IPS-20b (cell line): Measurements from ENCODE around the gene CHKA.

Experiments
- H3K27ac ChIP-seq: one replicate; pipeline ENCODE4 v1.5.1; 2013; ENCODE audit warnings: low read length
- H3K27me3 ChIP-seq: 2 replicates; pipeline ENCODE4 v1.6.1; 2013; ENCODE audit warnings: mild to moderate bottlenecking, low read length, inconsistent platforms; ENCODE audit not compliant: insufficient read depth
- H3K36me3 ChIP-seq: 2 replicates; pipeline ENCODE4 v1.6.1; 2013; ENCODE audit warnings: low read depth, mild to moderate bottlenecking, inconsistent platforms, low read length, moderate library complexity; ENCODE audit not compliant: insufficient read depth
- H3K4me1 ChIP-seq: 2 replicates; pipeline ENCODE4 v1.6.1; 2013; ENCODE audit warnings: mild to moderate bottlenecking, control low read depth, inconsistent platforms, low read length, moderate library complexity; ENCODE audit not compliant: insufficient read depth
- H3K4me3 ChIP-seq: 2 replicates; pipeline ENCODE4 v1.5.1; 2013; ENCODE audit warnings: mild to moderate bottlenecking, low read length, inconsistent platforms
- H3K9ac ChIP-seq: 2 replicates; pipeline ENCODE4 v1.6.1; 2013; ENCODE audit warnings: low read depth, mild to moderate bottlenecking, inconsistent platforms, low read length, moderate library complexity
- H3K9me3 ChIP-seq: 2 replicates; pipeline ENCODE4 v1.6.1; 2013; ENCODE audit warnings: mild to moderate bottlenecking, low read depth, low read length, inconsistent platforms; ENCODE audit not compliant: insufficient read depth

Gene CHKA

GRCh38 chr11:68031144-68031464 is 90.1 kb downstream of the CHKA start:
- peak overlapping the region; percentile 84 for H3K27ac ChIP-seq
- H3K4me1 ChIP-seq, result no peaks in the 10 kb centered on the region
- no peaks in the 10 kb centered on the region for H3K27me3 ChIP-seq
- H3K36me3 ChIP-seq, result peaks cover 30% of the 10 kb centered on the region
- peak overlapping the region; percentile 84 for H3K4me3 ChIP-seq
- peak overlapping the region; percentile 90 for H3K9ac ChIP-seq
- no peaks in the 10 kb centered on the region for H3K9me3 ChIP-seq

GRCh38 chr11:68030318-68031143 is 90.7 kb downstream of the CHKA start, which contains the start of gene NDUFS8:
Gene NDUFS8, plus strand, starts transcription at chr11:68030681. Its CDS starts 1,471 bp downstream, at chr11:68032152.
- peak within 1 kb of the TSS; percentile 90 for H3K9ac ChIP-seq
- no peaks in the 10 kb centered on the region for H3K9me3 ChIP-seq
- no peaks in the 10 kb centered on the region for H3K4me1 ChIP-seq
- H3K4me3 ChIP-seq, result peak within 1 kb of the TSS; percentile 84
- peaks cover 30% of the 10 kb centered on the region for H3K36me3 ChIP-seq
- peak within 1 kb of the TSS; percentile 84 for H3K27ac ChIP-seq
- H3K27me3 ChIP-seq, result no peaks in the 10 kb centered on the region

- peaks cover 16% of the 10 kb centered on the region for H3K36me3 ChIP-seq
- H3K9me3 ChIP-seq, result no peaks in the 10 kb centered on the region
- H3K27me3 ChIP-seq, result no peaks in the 10 kb centered on the region
- peak overlapping the region; percentile 84; the same call in 1 of the 2 replicates for H3K4me3 ChIP-seq
- H3K27ac ChIP-seq, result no peak overlapping the region
- H3K9ac ChIP-seq, result peak overlapping the region; percentile 3; the same call in 1 of the 2 replicates
- H3K4me1 ChIP-seq, result no peaks in the 10 kb centered on the region
These were observed 92.2 kb downstream of the CHKA start for GRCh38 chr11:68028802-68029545.

- H3K27ac ChIP-seq, result no peak overlapping the region
- peaks cover 4% of the 10 kb centered on the region; the same call in 1 of the 2 replicates for H3K36me3 ChIP-seq
- no peak overlapping the region for H3K9ac ChIP-seq
- no peaks in the 10 kb centered on the region for H3K27me3 ChIP-seq
- no peaks in the 10 kb centered on the region for H3K9me3 ChIP-seq
- H3K4me1 ChIP-seq, result no peaks in the 10 kb centered on the region
- no peak overlapping the region for H3K4me3 ChIP-seq
These were observed 93.5 kb downstream of the CHKA start for GRCh38 chr11:68027667-68028066.

GRCh38 chr11:68026391-68027105 is 94.6 kb downstream of the CHKA start:
- H3K36me3 ChIP-seq, result no peaks in the 10 kb centered on the region
- no peak overlapping the region for H3K9ac ChIP-seq
- H3K4me1 ChIP-seq, result no peaks in the 10 kb centered on the region
- H3K9me3 ChIP-seq, result no peaks in the 10 kb centered on the region
- H3K27me3 ChIP-seq, result no peaks in the 10 kb centered on the region
- H3K4me3 ChIP-seq, result no peak overlapping the region
- no peak overlapping the region for H3K27ac ChIP-seq

GRCh38 chr11:68025047-68025446 is 96.1 kb downstream of the CHKA start:
- H3K4me1 ChIP-seq, result no peaks in the 10 kb centered on the region
- no peak overlapping the region for H3K4me3 ChIP-seq
- no peaks in the 10 kb centered on the region for H3K36me3 ChIP-seq
- H3K27me3 ChIP-seq, result no peaks in the 10 kb centered on the region
- H3K9ac ChIP-seq, result no peak overlapping the region
- H3K9me3 ChIP-seq, result no peaks in the 10 kb centered on the region
- no peak overlapping the region for H3K27ac ChIP-seq

GRCh38 chr11:68024508-68024907 is 96.7 kb downstream of the CHKA start:
- Histone ChIP-seq H3K27ac (no peak overlapping the region), H3K4me3 (no peak overlapping the region), H3K9me3 (no peaks in the 10 kb centered on the region), H3K27me3 (no peaks in the 10 kb centered on the region), H3K36me3 (no peaks in the 10 kb centered on the region), H3K9ac (no peak overlapping the region), H3K4me1 (no peaks in the 10 kb centered on the region)

- H3K27me3 ChIP-seq, result no peaks in the 10 kb centered on the region
- no peaks in the 10 kb centered on the region for H3K36me3 ChIP-seq
- no peaks in the 10 kb centered on the region for H3K4me1 ChIP-seq
- H3K4me3 ChIP-seq, result no peak overlapping the region
- H3K27ac ChIP-seq, result no peak overlapping the region
- H3K9me3 ChIP-seq, result no peaks in the 10 kb centered on the region
- no peak overlapping the region for H3K9ac ChIP-seq
These were observed 98.7 kb downstream of the CHKA start for GRCh38 chr11:68022531-68022930.

- no peaks in the 10 kb centered on the region for H3K9me3 ChIP-seq
- H3K36me3 ChIP-seq, result no peaks in the 10 kb centered on the region
- H3K4me1 ChIP-seq, result no peaks in the 10 kb centered on the region
- no peak overlapping the region for H3K27ac ChIP-seq
- no peak overlapping the region for H3K4me3 ChIP-seq
- H3K27me3 ChIP-seq, result no peaks in the 10 kb centered on the region
- no peak overlapping the region for H3K9ac ChIP-seq
These were observed 99.9 kb downstream of the CHKA start for GRCh38 chr11:68021167-68021787.

- Histone ChIP-seq H3K9me3 (no peaks in the 10 kb centered on the region), H3K36me3 (no peaks in the 10 kb centered on the region), H3K4me3 (no peak overlapping the region), H3K27me3 (no peaks in the 10 kb centered on the region), H3K4me1 (no peaks in the 10 kb centered on the region), H3K27ac (no peak overlapping the region), H3K9ac (no peak overlapping the region)
These were observed 100.6 kb downstream of the CHKA start for GRCh38 chr11:68020575-68020974.

- Histone ChIP-seq H3K4me1 (no peaks in the 10 kb centered on the region), H3K27me3 (no peaks in the 10 kb centered on the region), H3K36me3 (no peaks in the 10 kb centered on the region), H3K9me3 (no peaks in the 10 kb centered on the region), H3K4me3 (no peak overlapping the region), H3K27ac (no peak overlapping the region), H3K9ac (no peak overlapping the region)
These were observed 101.7 kb downstream of the CHKA start for GRCh38 chr11:68019486-68019885.
